Erythroblast (primary cell): Measurements from ENCODE around the gene CFI.

Experiments
- GATA1 ChIP-seq: IDR thresholded peaks from 2 replicates; pipeline ENCODE4 v1.6.1; 2011; ENCODE audit warnings: low read depth, mild to moderate bottlenecking, control low read depth, low read length, moderate library complexity
- POLR2A ChIP-seq: IDR thresholded peaks from 2 replicates; pipeline ENCODE4 v1.6.1; 2011; ENCODE audit warnings: mild to moderate bottlenecking, low read length

DNA sequence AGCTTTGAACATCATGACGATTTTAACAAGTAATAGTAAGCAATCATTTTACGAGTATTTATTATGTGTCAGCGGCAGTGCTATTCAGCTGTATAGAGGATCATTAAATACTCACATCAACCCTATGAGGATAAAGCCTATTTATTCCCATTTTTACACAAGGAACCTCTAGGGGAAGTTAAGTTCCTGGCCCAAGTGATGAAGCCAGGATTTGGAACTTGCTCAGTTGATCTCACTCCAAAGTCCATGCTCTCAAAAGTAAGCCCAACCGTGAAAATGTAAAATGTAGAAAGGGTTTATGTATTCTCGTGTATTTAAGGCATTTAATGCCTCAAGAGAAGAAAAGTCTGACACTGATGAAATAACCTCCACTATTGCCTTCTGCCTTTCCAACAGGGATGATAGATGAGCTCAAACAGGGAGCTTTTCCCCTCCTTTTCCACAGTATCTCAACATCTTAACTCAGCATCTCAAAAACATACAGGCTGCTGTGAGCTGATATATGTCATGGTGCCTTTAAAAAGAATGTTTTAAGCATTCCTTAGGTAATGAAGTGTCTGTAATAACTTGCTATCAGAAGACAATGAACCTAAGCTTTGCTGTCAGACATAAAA is 36.9 kb downstream of the CFI start:
- TF ChIP-seq POLR2A, result no peak
- TF ChIP-seq GATA1, result no peak
